GM21526 (cell line): Measurements from ENCODE around the gene WDR4.
"Not testable (repeated sequence)": the region's sequence is repeated elsewhere in the genome, so short reads cannot be mapped to it uniquely, and the experiment has no call there.

ENCODE experiments used
- ATAC-seq: cut with Tn5 transposase; IDR thresholded peaks from one replicate; pipeline ENCODE4 v1.9.1; 2021; ENCODE audit warnings: moderate library complexity; ENCODE audit not compliant: unreplicated experiment, low FRiP score

The WDR4 gene

DNA sequence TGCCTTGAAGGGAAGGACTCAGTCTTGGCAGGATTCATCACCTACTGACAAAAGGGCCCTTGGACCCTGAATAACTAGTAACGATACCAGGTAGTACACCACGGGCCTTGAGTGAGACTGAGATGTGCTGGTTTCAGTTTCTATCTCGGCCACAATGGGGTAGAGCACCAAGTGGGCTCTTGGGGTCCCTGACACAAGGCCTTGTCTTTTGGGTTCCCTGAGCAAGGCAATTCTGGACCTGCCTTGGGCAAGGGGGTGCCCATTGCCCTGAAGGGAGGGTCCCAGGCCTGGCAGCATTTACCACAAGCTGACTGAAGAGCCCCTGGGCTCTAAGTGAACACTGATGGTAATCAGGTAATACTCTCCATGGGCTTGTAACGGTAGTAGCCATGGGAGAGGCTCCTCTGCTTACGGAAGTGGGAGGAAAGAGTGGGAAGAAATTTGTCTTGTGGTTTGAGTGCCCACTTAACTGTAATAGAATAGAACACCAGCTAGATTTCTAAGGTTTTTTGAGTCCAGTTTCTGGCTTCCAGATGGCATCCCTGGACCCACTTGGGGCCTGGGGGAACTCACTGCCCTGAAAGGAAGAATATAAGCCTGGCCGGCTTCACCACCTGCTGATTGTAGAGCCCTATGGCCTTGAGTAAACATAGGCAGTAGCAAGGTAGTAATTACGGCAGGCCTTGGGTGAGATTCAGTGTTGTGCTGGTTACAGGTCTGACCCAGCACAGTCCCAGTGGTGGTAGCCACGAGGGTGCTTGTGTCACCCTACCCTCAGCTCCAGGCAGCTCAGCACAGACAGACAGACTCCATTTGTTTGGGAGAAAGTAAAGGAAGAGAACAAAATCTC lies 58.5 kb downstream of the WDR4 start:
- ATAC-seq, result no peak

GRCh38 chr21:42819861-42820615 lies 59.3 kb downstream of the WDR4 start:
- ATAC-seq, result no peak

- no peak for ATAC-seq
Measured at GRCh38 chr21:42818328-42818749, 61.0 kb downstream of the WDR4 start.

DNA sequence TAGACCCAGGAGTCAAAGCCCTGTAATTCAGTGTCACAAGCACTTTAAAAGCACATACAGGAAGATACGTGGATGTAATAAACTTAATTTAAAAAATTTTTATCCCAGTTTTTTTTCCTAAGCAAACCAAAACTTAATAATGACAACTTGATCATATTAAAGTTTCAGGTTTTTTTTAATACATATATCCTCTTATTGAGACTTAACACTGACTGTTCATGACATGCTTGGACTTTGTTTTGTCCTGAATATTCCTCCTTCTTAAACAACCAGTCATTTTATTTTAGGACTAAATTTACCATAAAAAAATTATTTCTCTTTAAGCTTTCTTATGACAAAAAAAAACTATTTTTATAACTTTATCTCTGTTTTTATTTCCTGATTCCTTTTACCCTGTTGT lies 64.1 kb downstream of the WDR4 start:
- ATAC-seq, result no peak

DNA sequence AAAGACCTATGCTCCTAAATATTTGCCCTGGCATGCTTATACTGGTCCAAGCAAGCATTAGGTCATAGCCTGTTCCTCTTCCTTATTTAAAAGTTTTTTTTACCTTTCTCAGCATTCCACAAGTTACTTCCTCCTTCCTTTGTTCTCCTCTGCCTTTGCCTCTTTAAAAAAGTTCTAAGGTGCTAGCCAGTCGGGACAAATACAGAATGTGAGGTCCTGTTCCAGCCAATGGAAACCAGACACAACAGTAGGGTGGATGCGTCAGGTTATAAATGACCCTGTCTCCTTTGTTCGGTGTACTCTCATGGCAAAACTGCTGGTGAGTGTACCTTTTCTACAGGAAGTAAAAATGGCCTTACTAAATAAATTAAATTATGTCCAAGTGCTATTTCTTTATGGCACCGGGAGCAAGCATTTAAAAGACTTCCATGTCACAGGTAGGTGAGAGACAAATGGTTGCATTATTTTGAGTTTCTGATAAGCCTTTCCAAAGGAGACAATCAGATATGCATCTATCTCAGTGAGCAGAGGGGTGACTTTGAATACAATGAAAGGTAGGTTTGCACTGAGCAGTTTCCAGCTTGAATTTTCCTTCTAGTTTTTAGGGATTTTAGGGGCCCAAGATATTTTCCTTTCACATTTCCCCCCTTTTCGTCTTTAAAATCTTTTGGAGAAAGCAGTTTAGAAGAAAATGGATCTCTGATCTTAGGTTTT lies 66.7 kb downstream of the WDR4 start:
- ATAC-seq, result not testable (repeated sequence)

DNA sequence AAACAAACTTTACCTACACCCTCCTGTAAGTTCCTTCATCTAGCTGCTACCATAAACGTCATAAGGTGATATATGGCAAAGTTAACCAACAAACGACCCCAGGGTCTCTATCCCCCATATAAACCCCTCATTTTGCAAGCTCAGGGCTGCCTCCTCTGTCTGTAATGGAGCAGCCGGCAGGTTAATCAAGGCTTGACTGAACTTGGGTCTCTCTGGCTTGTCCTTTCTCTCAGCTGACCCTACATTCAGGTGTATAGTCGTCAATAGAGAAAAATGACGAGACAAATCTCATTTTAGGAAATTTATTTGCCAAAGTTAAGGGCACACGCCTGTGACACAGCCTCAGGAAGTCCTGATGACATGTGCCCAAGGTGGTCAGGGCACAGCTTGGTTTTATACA lies 67.4 kb downstream of the WDR4 start:
- no peak for ATAC-seq

DNA sequence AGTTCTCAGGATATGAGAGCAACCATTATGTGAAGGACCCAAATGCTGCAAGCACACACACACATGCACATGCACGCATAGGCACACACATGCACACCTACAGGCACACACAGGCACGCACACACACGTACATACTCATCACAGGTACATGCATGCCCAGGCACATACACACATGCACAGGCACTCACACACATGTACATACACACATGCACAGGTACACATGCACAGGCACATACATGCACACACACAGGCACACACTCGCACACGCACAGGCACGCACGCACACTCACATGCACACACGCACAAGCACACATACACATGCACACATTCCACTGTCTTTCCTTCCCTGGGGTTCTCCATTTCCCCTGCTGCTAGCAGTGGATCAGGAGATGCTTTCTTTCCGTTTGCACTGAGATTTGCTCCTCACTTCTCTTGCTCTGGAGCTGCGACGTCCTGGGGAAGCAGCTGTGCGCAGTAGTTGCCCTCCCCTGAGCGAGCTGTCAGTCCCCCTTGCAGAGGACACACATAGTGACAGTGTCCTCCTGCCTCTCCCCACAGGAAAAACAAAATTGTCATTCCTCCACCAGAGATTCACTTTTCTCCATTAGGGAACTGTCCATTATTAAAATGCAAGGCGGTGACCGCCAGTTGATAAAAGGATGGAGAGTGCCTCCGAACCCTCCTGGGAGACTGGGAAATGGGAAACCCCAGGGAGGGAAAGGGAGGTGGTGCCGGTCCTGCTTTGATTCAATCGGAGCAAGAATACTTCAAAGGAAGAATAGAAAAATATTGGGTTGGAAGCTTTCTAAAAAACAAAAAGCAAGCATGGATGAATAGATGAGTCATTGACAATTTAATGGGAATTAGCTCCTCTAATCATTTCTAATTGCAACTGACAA lies 69.5 kb downstream of the WDR4 start:
- no peak for ATAC-seq

GRCh38 chr21:42809171-42809570 lies 70.2 kb downstream of the WDR4 start:
- ATAC-seq, result no peak

DNA sequence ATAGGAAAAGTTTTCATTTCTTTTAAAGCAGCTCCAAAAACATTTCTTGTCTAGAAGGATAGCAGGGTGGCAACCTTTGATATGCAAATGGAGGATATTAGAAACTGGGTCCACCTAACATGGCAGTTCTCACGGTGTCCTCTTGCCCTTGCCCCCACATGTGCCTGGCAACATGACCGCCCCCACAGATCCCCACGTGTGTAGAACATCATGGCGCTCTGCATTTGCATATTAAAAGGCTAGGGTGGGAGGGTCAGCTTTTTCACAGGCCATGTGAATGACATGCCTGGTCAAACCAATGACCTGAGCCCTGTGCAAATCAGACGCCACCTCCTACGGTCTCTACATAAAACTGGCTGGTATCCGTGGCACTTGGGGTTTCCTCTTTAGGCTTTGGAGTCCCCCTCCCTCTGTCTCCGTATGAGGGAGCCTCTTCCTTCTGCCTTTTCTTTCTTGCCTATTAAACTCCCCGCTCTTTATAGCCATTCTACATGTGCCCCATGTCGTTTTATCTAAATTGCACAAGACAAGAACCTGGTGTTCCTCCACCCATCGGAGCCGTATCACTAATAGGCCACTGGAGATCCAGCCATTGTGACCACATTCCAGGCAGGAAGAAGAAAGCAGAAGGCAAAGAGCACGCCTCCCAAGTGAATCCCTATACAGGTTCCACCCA lies 71.3 kb downstream of the WDR4 start:
- no peak for ATAC-seq

GRCh38 chr21:42807293-42807895 lies 71.9 kb downstream of the WDR4 start:
- not testable (repeated sequence) for ATAC-seq

DNA sequence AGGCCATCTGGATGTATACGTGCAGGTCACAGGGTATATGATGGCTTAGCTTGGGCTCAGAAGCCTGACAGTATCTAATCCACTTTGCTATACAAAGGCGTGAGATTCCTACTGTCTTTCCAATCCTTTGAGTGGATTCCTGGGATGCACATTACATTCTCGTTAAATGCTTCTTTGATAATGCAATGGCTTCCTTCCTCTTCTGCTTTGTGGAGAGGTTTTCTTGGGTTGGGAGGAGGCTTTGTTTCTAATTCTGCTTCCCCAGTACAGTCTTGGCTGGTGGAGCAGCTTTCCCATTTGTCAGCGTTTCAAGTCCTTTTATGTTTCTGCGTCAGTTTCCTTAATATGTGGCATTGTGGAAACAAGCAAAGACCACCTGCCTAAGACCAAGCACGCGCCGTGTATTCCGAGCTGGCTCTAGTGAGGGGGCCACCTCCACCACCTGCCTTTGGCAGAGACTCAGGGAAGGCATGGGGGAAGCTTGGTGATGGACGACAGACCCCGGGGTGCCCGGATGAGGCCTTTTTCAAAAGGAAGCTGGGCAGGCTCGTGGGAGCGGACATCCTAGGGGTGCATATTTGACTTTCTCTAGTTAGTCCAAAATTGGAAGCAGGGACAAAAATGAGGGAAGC lies 72.7 kb downstream of the WDR4 start:
- ATAC-seq, result no peak

DNA sequence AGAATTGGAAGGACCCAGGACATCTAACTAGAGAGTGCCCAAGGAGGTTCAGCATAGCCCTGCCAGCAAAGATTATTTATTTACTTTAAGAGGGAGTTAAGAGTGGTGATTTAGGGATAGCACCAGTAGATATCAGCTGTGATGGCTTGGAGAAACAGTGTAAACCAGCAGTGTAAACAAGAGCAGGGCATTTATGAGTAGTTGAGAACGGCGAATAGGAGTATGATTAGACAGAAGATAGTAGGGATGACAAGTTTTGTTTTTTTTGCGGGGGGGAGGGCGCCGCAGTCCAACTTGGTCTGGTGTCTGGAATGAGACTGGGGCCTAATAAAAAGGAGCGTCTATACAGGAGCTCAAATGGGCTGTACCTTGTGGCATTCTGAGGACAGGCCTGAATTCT lies 77.7 kb downstream of the WDR4 start:
- not testable (repeated sequence) for ATAC-seq

- no peak for ATAC-seq
Measured at GRCh38 chr21:42799948-42800347, 79.4 kb downstream of the WDR4 start.

- no peak for ATAC-seq
Measured at GRCh38 chr21:42799516-42799915, 79.8 kb downstream of the WDR4 start.
